Hematopoietic multipotent progenitor cell treated with erythropoietin and hydrocortisone succinate and interleukin-3 and kit ligand, for 4 days (in vitro differentiated cells): ENCODE results near the gene SLC16A5.
"Not testable (repeated sequence)": the region's sequence is repeated elsewhere in the genome, so short reads cannot be mapped to it uniquely, and the experiment has no call there.

Experiments
- DNase-seq: peaks from one replicate; pipeline ENCODE4 v3.0.0-alpha.2; 2015

Gene SLC16A5

DNA sequence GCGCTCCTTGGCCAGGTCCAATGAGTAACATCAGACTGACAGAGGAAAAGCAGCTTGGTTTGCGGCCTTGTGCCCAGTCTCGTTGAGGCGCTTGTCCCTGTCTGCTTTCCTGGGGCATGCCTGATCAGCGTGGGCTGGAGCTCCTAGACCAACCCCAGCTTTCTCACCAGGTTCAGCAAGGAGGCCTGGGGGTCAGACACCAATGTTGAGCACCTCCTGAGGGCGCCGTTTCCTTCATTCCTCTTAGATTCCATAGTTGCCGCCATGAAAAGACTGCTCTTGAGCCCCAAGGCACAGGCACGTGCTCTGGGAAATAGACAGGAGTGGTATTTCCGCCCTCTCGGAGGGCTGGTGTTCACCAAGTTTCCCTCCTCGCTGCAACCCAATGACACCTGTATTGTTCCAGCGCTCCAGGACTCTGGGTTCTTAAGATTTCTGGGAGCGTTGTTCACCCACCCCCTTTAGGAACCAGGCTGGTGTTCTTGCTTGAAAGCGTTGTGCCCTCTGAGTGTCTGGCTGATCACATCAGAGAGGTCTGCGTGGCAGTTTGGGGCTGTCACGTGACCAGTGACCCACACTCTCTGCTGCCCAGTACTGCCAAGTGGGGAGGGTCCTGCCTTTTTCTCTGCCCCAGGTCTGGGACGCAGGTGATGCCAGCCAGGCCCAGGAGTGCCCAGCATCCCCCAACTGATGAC lies 22.7 kb upstream of the SLC16A5 start:
- no peak for DNase-seq

DNA sequence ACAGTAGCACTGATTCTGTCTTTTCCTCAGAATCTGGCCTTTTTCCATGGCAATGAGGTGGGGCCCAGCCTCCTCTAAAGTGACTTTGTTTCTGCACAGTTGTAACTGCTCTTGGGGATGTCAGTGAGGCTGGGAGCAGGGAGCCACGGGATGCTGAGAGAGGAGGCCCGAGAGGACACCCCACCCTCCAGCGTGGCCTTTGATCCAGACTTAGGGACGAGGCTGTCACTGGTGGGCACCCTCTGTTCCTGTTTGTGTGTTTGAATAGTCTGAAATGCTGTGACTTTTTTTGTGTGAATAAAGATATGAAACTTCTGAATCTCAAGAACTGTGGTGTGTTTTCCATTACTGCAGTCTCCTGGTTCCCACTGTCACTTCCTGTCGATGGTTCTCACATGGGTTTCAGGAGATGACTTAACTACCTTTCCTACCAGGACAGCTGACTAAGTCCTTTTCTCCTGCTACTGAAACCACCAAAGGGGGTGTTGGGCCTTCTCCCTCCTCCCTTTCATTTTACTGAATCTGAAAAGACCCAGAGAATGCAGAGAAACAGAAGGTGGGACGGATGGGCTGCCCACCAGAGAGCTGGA lies 22.1 kb upstream of the SLC16A5 start:
- no peak for DNase-seq

DNA sequence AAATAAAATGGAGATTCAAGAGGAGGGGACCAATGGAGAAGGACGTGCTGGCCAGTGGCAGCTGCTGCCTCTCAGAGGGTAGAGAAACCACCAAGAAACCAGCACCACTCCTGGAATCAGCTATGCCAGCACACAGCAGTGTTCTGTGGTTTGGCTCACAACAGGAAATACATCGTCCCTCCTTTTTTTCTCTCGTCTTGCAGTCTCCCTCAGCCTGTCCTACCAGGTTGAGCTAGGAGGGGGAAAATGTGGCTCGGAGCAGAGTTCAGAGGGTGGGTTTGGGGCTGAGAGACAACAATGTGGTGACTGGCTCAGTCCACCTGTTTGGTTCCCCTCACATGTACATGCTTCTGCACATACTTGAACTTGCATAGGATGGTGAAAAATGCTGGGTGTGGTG lies 19.9 kb upstream of the SLC16A5 start:
- peak; percentile 89 for DNase-seq

DNA sequence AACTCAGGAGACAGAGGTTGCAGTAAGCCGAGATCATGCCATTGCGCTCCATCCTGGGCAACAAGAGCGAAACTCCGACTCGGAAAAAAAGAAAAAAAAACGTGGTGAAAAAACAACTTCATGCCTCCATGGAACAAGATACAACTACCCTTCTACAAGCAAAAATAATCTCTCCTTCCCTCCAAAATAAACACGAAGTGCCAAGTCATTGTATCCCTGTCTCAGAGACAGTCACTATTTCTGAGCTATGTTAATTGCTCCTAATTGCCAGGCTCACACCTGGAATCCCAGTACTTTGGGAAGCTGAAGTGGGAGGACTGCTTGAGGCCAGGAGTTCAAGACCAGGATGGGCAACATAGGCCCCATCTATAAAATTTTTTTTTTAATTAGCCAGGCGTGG lies 19.0 kb upstream of the SLC16A5 start:
- no peak for DNase-seq

DNA sequence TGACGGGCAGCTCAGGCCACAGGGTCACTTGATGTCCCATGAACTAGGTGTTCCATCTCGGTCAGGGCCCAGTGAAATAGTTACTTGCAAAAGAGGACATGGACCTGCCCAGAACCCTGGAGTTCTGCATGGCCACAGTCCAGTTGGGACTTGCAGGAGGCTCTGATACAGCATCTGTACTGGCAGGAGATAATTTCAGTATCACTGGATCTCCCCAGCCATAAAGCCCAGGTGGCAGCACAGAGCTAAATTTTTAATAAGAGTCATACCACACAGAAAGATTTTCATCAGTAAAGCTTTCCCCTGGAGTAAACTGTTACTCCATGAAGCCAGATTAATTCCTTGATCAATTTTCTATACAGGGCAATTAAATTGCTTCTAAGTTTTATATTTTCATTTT lies 18.0 kb upstream of the SLC16A5 start:
- peak; percentile 55 for DNase-seq

DNA sequence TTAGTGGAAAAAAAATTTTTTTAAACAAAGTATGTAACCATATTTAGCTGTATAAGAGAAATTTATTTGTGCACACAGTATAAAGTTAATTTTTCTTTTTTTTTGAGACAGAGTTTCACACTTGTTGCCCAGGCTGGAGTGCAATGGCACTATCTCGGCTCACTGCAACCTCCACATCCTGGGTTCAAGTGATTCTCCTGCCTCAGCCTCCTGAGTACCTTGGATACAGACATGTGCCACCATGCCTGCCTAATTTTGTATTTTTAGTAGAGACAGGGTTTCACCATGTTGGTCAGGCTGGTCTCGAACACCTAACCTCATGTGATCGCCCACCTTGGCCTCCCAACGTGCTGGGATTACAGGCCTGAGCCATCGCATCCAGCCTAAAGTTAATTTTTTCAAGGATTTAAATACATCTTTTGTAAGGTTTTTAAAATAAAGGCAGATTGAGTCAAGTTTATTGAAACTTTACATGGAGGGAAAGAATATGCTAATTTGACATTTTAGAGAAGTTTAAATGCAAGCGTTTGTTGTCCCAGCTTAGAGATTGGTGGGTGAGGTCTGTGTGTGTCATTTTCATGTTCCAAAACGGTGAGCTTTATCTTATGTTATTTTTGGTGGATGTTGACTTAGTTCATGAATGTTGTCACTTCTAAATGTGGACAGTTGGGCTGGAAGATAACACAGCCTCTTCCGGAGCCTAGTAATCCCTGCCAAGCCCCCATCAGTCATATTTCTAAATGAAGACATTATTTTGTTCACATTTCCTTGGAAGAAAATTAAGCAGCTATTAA lies 16.1 kb upstream of the SLC16A5 start:
- peak; percentile 71 for DNase-seq

DNA sequence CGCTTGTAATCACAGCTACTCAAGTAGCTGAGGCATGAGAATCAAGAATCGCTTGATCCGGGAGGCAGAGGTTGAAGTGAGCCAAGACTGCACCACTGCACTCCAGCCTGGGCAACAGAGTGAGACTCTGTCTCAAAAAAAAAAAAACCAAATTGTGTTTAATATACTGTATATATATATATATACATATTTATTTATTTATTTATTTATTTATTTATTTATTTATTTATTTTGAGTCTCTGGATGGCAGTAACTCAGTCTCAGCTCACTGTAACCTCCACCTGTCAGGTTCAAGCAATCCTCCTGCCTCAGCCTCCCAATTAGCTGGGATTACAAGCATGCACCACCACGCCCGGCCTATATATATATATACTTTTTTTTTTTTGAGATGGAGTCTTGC lies 14.8 kb upstream of the SLC16A5 start:
- not testable (repeated sequence) for DNase-seq

DNA sequence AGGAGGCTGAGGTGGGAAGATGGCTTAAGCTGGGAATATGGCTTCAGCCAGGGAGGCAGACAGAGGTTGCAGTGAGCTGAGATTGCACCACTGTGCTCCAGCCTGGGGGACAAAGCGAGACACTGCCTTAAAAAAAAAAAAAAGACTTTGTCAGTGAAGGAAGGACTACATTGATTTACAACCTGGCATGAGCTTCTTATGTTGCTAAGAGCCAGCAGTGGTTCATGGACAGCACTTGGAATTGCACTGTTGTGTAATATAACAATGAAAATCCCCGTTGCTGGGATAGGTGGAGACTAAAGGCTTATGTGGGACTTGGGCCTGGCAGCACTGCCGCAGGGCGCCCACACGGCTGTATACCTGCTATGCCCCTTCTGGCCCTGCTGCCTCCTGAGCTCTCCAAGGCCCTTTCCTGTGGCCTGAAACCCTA lies 14.1 kb upstream of the SLC16A5 start:
- DNase-seq = no peak

DNA sequence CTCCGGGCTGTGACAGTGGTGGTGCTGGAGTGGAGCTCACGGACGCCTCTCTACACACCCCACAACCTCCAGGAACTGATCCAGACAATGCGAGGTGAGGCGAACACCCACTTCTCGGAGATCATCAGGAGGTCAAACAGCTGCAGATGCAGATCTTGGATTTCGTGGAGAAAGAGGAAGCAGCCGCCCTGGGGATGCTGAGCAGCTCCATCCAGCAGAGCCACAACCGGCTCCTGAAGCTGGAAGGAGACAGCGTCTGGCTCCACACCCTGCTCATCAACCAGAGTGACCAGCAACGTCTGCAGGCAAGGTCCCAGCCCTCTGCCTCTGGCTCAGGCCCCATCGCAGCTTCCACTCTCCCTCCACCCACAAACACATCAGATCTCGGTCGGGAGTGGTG lies 13.2 kb upstream of the SLC16A5 start:
- no peak for DNase-seq

DNA sequence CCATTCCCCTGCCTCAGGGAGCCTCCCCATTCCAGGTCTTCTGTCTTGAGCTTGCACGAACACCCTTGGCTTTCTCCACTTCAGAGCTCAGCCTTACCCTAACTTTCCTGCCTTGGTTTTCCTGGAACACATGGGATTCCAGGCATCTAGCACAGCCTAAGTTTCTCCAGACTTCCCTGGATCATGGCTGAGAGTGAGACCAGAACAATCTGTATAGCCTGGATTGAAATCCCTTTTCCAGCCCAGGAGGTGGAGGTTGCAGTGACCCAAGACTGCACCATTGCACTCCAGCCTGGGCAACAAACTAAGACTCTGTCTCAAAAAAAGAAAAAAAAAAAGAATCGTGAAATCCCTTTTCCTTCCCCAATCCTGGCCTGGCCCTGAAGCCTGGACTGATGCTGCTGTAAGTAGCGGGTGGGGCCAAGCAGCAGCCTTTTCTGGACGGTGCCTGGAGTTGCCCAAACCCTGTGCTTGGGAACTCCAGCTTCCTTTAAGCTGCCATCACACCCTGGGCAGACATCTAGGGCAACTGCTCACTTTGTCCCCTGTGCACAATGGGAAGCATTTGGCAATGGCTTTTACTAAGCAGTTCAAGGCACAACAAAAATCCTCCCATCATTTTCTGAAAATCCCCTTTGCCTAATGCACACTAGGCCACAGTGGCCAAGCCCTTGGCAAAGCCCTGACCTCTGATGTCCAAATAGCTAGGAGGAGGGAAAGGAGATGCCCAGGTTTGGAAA lies 12.0 kb upstream of the SLC16A5 start:
- no peak for DNase-seq

DNA sequence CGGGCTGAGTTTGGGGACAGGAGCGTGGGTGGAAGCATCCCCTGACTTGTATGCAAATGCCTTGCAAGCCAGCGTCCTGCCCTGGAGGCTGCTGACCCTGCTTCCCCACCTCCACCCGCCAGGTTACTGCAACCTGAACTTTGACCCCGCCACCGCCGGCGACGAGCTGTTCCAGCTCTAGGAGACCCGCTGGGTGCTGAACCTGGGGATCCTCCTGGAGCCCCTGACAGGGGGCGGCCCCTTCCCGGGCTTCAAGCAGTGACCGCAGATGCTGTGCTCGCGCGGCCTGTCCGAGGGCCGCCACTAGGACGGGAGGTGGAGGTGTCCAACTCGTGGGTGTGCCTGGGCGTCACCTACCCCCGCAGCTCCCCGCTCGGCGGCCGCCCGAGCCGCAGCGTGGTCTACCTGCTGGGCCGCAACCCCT lies 10.7 kb upstream of the SLC16A5 start:
- no peak for DNase-seq

DNA sequence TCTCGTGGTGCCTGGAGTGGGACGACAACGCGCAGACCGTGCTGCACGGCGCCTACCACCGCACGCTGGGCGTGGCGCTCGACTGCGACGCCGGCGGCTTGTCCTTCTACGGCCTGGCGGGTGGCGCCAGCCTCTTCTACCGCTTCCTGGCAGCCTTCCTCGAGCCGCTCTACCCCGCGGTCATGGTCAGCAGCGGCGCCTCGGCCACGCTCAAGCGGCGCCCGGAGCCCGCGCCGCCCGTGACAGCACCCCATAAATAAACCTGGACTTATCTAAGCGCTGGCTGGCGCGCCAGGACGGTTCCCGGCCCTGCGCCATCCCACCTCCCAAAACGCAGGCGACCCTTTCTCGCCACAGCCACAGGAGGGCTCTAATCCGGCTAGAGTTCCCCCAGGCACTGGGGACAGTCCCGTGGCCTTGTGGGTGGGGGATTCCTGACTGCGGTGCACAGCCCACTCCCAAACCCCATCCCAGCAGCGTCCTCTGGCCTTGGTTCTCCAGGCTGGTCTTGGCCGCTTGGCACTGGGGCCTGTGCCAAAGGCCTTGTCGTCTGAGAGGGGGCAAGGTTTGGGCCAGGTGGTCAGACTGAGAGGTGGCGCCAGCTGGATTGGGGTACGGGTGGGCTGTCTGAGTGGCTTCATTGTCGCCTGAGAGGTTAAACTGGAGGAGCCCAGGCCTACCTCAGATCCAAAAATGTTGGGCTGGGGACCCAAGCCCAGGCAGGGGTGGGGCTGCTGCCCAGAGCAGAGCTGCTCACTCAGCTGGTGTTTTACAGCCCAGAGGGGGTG lies 10.1 kb upstream of the SLC16A5 start:
- peak; percentile 86 for DNase-seq

DNA sequence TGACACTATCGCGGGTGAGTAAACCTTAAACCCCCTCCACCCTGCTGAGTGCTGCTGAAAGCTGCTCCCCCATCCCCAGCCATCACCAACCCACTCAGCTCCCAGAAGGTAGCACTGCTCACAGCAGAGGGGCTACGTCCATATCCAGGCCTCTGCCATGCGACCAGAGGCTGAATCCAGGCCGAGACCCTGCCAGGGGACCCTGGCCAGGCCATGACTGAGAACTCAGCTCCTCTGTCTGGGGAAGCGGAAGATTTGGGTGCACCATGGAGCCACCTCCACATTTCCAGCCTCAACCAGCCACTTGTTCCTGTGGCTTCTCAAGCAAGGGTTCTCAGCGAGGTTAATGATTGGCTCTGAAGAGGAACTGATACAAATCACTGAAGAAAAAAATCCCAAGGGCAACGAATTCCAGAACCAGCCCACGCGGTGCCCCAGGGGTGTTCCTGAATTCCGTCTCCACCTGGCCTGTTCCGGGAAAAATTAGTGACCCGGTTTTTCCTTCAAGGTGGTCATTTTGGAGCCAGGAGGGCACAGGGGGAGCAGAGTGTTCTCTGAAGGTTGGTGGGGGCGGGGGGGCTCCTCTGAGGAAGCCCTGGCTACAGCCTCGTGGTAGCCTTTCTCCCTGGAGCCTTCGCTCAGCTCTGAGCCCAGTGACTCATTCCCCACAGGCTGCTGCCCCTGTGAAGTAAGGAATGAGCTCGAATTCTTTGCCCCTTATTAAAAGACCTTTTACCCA lies 9.3 kb upstream of the SLC16A5 start:
- no peak for DNase-seq

DNA sequence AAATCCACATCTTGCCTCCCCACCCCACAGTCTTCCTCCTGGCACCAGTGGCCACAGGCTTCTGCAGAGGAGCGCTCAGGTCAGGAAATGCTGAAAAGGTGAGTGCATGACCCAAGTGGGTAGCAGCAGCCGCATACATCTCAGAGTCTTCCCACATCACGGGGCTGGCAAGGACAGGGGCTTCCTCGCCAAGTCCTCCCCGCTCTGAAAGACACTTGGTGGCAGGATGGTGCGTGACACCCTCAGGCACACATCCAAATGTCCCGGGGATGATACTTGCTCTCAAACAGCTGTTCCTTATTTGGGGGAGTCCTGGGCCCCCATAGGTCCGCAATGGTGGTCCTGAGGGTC lies 8.8 kb upstream of the SLC16A5 start:
- no peak for DNase-seq

DNA sequence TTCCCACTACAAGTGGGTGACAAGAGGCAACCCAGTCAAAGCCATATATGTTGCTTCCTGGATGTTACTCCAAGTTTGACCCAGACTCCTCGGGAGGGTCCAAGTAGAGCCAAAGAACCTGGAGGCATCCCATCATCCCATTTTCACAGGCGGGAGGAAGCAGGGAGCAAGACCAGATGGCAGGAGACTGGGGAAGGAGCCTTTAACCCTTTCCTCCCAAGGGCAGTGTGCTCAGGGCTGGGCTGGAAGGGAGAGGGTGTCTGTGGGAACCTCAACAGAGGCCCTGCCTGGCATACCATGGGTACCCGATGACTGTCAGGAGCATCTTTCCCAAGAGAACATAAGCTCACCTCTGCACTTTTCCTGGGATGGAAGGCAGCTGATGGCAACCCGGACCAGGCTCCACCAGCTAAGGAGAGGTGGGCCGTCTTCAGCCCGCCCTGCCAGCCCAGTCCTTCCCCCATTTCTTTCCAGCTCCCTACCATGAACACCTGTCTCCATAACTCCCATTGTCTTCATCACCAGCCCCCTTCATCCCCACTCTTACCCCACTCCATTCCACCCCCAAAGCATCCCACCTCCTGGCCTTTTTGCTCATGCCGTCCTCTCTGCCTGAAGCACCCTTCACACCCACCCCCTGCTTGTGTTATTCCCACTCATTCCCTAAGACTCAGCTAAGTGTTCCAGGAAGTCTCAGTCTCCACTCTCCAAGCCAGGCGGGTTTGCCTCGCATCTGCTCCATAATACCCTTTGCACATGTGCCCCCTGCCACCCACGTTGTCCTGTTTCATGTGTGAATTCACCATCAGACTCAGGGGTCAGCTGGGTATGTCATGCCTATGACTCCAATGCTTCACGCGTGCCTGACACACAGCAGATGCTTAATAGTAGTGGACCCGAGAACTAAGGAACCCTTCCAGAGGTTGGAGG lies 5.9 kb upstream of the SLC16A5 start:
- DNase-seq = no peak

DNA sequence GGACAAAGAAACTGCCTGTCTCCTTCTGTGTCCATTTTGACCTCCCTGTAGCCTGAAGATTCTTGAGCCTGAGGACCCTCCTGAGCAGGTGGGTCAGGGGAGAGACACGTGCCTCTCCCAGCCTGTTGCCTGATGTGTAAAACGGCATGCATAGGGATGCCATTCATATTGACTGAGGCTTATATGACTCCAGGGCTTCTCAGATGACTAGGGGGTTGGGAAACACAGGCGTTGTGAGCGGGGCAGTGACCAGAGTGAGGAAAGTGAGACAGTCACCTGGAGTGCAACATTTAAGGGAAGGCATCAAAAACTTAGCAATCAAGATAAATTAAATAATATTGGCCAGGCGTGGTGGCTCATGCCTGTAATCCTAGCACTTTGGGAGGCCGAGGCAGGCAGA lies 5.1 kb upstream of the SLC16A5 start:
- DNase-seq = no peak

DNA sequence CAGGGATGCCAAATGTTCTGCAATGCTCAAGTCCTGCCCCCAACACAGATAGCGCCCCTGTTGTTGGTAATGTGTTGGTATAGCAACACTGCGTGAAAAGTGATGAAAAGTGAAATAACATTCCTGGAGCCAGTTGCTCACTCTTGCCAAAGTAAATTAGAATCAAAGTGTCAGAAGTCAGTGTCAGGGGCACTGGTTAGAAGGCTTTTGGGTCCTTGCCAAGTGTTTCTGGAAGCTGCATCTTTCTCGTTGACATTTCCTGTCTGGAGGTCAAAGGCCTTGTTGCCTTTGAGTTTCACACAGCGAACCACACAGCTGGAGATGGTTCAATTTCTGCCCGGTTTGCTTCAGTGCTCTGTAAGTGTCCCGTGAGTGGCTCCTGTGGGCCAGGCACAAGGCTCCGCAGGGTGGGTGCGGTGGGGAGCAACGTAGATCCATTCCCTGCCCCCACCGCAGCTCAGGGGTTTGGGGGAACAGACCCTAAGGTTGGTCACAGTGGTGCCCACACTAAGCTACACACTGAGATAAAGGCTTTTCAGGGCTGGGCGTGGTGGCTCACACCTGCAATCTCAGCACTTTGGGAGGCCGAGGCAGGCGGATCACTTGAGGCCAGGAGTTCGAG lies 3.6 kb upstream of the SLC16A5 start:
- DNase-seq = no peak

DNA sequence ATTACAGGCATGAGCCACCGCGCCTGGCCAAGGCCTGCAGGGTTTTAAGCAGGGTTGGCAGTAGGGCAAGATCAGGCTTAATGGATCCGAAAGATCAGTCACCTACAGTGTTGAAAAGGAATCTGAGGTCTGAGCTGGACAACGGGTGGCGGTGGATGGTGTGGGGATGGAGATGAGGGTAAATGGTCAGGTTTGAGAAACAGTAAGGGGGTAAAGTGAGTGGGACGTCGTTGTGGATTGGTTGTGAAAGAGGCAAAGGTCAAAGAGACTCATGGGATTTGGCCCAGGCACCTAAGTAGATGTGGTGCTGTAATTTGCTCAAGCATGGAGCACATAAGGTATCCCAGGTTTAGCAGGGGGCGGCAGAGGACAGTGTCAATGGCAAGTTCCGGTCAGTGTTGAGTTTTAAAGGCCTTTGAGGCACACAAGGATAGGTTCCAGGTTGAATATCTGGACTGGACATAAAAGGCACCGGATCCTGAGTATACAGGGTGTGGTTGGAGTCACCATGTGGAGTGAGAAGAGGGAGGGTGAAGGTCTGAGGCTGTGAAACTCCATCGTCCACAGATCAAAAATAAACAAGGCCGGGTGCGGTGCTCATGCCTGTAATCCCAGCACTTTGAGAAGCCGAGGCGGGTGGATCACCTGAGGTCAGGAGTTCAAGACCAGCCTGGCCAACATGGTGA lies 1.1 kb upstream of the SLC16A5 start:
- no peak for DNase-seq

DNA sequence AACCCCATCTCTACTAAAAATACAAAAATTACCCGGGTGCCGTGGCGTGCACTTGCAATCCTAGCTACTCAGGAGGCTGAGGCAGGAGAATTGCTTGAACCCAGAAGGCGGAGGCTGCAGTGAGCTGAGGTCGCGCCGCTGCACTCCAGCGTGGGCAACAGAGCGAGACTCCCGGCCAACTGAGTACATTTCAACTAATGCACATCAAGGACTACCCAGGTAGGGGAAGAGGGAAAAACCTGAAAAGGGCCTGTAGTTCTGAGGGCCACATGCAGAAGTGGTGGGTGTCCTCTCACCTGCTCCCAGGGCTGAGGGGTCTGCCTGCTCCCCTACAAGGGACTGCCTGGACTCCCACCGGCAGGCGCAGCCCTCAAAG lies 584 bp upstream of the SLC16A5 start:
- no peak for DNase-seq
